A549 (cell line): ENCODE data around the gene GLRA3. TPM values are rescaled to one million over a fixed set of nuclear protein-coding genes. Genes with fewer than 3 reads are reported as not detected.

Experiments
- ATAC-seq, 2 experiments: fragments of 200-7000 bp in 1 of 2; fragments of >200 bp in 1 of 2; cut with Nextera tagmentation in 1 of 2; cut with Tn5 transposase in 1 of 2; 3 replicates each; pipeline versions ENCODE4 v1.8.0 to v1.9.1; 2018 to 2020; ENCODE audit warnings: mild to moderate bottlenecking in 1 of 2, moderate library complexity in 1 of 2
- CTCF ChIA-PET: fragments of 300-600 bp; sonication (Branson Sonifier 250); formaldehyde crosslinking; extraction: SDS; loops from one replicate; lab custom pipeline; 2021; ENCODE audit warnings: antibody characterized with exemption, inconsistent platforms; lab: Yijun Ruan, JAX
- POLR2A ChIA-PET: fragments of 350-600 bp; formaldehyde crosslinking; extraction: SDS; loops from one replicate; lab custom pipeline; 2021; ENCODE audit warnings: antibody characterized with exemption, inconsistent platforms; lab: Yijun Ruan, JAX
- DNase-seq, 2 experiments: peaks; one replicate each; pipeline versions ENCODE4 v3.0.0 to v3.0.0-alpha.2; 2011 to 2016; ENCODE audit warnings: low read depth in 1 of 2, low spot score in 1 of 2
- FAIRE-seq: peaks from 2 replicates; lab custom pipeline; 2011; peaks lifted over from hg19 to GRCh38; lab: Jason Lieb, UNC
- H3K27ac ChIP-seq, 2 experiments: fragments of >200 bp; sonication (Bioruptor Twin); formaldehyde crosslinking; 3 replicates each; pipeline ENCODE4 v1.5.1; 2016 to 2017
- H3K4me1 ChIP-seq: fragments of >200 bp; sonication (Bioruptor Twin); formaldehyde crosslinking; 3 replicates; pipeline ENCODE4 v1.6.1; 2016
- H3K4me2 ChIP-seq: fragments of >200 bp; sonication (Bioruptor Twin); formaldehyde crosslinking; 3 replicates; pipeline ENCODE4 v1.6.1; 2016
- H3K4me3 ChIP-seq: fragments of >200 bp; sonication (Bioruptor Twin); formaldehyde crosslinking; 3 replicates; pipeline ENCODE4 v1.5.1; 2016
- H3K9me3 ChIP-seq: fragments of >200 bp; sonication (Bioruptor Twin); formaldehyde crosslinking; 3 replicates; pipeline ENCODE4 v1.6.1; 2016
- ATOH8 ChIP-seq: fragments of 250-450 bp; sonication (Bioruptor Pico); IDR thresholded peaks from 2 replicates; pipeline ENCODE4 v1.5.0; 2020; ENCODE audit warnings: low read depth, mild to moderate bottlenecking, moderate library complexity
- BCL3 ChIP-seq: fragments of >200 bp; sonication (Bioruptor Twin); formaldehyde crosslinking; IDR thresholded peaks from 3 replicates; pipeline ENCODE4 v1.6.1; 2016
- BHLHE40 ChIP-seq: IDR thresholded peaks from 2 replicates; pipeline ENCODE4 v1.6.1; 2012; ENCODE audit warnings: low read depth, low read length, inconsistent platforms
- CHD4 ChIP-seq: fragments of 200-600 bp; sonication (generic); IDR thresholded peaks from 2 replicates; pipeline ENCODE4 v1.6.1; 2016; ENCODE audit warnings: antibody characterized with exemption, mild to moderate bottlenecking, borderline replicate concordance
- EP300 ChIP-seq, 2 experiments: fragments of >200 bp; sonication (Bioruptor Twin); formaldehyde crosslinking; IDR thresholded peaks; 2 replicates in 1 of 2; 3 replicates in 1 of 2; pipeline ENCODE4 v1.6.1; 2016 to 2017
- ESRRA ChIP-seq: fragments of 150-350 bp; IDR thresholded peaks from 2 replicates; pipeline ENCODE4 v1.6.1; 2014; ENCODE audit warnings: mild to moderate bottlenecking, low read length, borderline replicate concordance
- FOSL2 ChIP-seq, 2 experiments: fragments of 450-650 bp in 1 of 2; fragments of >200 bp in 1 of 2; sonication (Bioruptor Twin) in 1 of 2; formaldehyde crosslinking; IDR thresholded peaks; 2 replicates each; pipeline versions ENCODE4 v1.5.0 to v1.6.1; 2016 to 2020; ENCODE audit warnings: mild to moderate bottlenecking in 1 of 2, moderate library complexity in 1 of 2
- GATA3 ChIP-seq: IDR thresholded peaks from 2 replicates; pipeline ENCODE4 v1.6.1; 2012; ENCODE audit warnings: borderline replicate concordance
- HOXB13 ChIP-seq: fragments of 250-450 bp; sonication (Bioruptor Pico); IDR thresholded peaks from 2 replicates; pipeline ENCODE4 v1.5.0; 2020; ENCODE audit warnings: low read depth, mild to moderate bottlenecking, moderate library complexity
- JUN ChIP-seq, 2 experiments: fragments of >200 bp; sonication (Bioruptor Twin); formaldehyde crosslinking; IDR thresholded peaks; 2 replicates in 1 of 2; 3 replicates in 1 of 2; pipeline ENCODE4 v1.6.1; 2016 to 2017
- JUNB ChIP-seq: fragments of >200 bp; sonication (Bioruptor Twin); formaldehyde crosslinking; IDR thresholded peaks from 2 replicates; pipeline ENCODE4 v1.6.1; 2016
- KDM1A ChIP-seq: fragments of 200-600 bp; sonication (generic); IDR thresholded peaks from 2 replicates; pipeline ENCODE4 v1.6.1; 2016; ENCODE audit warnings: low read depth, mild to moderate bottlenecking
- MAFK ChIP-seq: fragments of 450-650 bp; IDR thresholded peaks from 2 replicates; pipeline ENCODE4 v1.6.1; 2014; ENCODE audit not compliant: partially characterized antibody
- MAZ ChIP-seq: fragments of 150-350 bp; IDR thresholded peaks from 2 replicates; pipeline ENCODE4 v1.6.1; 2014; ENCODE audit warnings: antibody characterized with exemption, low read depth, low read length, borderline replicate concordance
- PBX3 ChIP-seq: IDR thresholded peaks from 2 replicates; pipeline ENCODE4 v1.6.1; 2012
- PHF8 ChIP-seq: fragments of 200-600 bp; sonication (generic); IDR thresholded peaks from 2 replicates; pipeline ENCODE4 v1.6.1; 2016; ENCODE audit warnings: low read depth, mild to moderate bottlenecking, antibody characterized with exemption, moderate library complexity, borderline replicate concordance
- POLR2A ChIP-seq: IDR thresholded peaks from 2 replicates; pipeline ENCODE4 v1.6.1; 2012; ENCODE audit warnings: mild to moderate bottlenecking, low read length
- POLR2AphosphoS2 ChIP-seq: conservative IDR thresholded peaks from 2 replicates; pipeline ENCODE4 v1.6.1; 2012; ENCODE audit warnings: low read length, improper control_type of control experiment, inconsistent platforms
- RAD21 ChIP-seq, 2 experiments: fragments of >200 bp in 1 of 2; sonication (Bioruptor Twin) in 1 of 2; formaldehyde crosslinking in 1 of 2; IDR thresholded peaks in 1 of 2; conservative IDR thresholded peaks in 1 of 2; 2 replicates in 1 of 2; 3 replicates in 1 of 2; pipeline ENCODE4 v1.6.1; 2012 to 2018; ENCODE audit warnings: inconsistent platforms in 1 of 2
- RNF2 ChIP-seq: fragments of 200-600 bp; sonication (generic); IDR thresholded peaks from 2 replicates; pipeline ENCODE4 v1.6.1; 2016; ENCODE audit warnings: low read depth, mild to moderate bottlenecking, antibody characterized with exemption, moderate library complexity, borderline replicate concordance
- TP53 ChIP-seq: fragments of 250-450 bp; sonication (Bioruptor Pico); IDR thresholded peaks from 2 replicates; pipeline ENCODE4 v1.5.0; 2021; ENCODE audit warnings: mild to moderate bottlenecking, moderate library complexity
- ZNF302 ChIP-seq: fragments of 250-450 bp; sonication (Bioruptor Pico); IDR thresholded peaks from 2 replicates; pipeline ENCODE4 v1.9.0; 2021; ENCODE audit warnings: inconsistent platforms, mild to moderate bottlenecking, moderate library complexity
- ZSCAN20 ChIP-seq: fragments of 250-450 bp; sonication (Bioruptor Pico); IDR thresholded peaks from 2 replicates; pipeline ENCODE4 v1.8.0; 2022; ENCODE audit warnings: mild to moderate bottlenecking, moderate library complexity
- WGBS: methylation state at CpG from one replicate; pipeline ENCODE4 v1.1.6; 2017; ENCODE audit errors: missing lambda C conversion rate; 5-methylcytosine and 5-hydroxymethylcytosine counted together
- polyA plus RNA-seq, 4 experiments: library from polyadenylated mRNA; depleted of rRNA in 3 of 4; stranded (reverse); fragments of >200 nt; fragmentation: RNase III in 1 of 4; extraction: RNeasy Plus Mini Kit Qiagen cat#74134 plus additional on column Dnase treatment in 1 of 4; gene quantifications; 2 replicates in 3 of 4; 3 replicates in 1 of 4; pipeline ENCODE4 v1.2.3, GENCODE V29; 2011 to 2017
- TF ChIP-seq, protein P1 (sequence below): fragments of 200-600 bp; sonication (generic); IDR thresholded peaks from 2 replicates; pipeline ENCODE4 v1.6.1; 2016; ENCODE audit warnings: antibody characterized with exemption, mild to moderate bottlenecking, moderate library complexity

The GLRA3 gene
- polyA plus RNA-seq, 2 of the 4 experiments (the other 2 are of a cell fraction): 0.01 to 0.04 TPM

DNA sequence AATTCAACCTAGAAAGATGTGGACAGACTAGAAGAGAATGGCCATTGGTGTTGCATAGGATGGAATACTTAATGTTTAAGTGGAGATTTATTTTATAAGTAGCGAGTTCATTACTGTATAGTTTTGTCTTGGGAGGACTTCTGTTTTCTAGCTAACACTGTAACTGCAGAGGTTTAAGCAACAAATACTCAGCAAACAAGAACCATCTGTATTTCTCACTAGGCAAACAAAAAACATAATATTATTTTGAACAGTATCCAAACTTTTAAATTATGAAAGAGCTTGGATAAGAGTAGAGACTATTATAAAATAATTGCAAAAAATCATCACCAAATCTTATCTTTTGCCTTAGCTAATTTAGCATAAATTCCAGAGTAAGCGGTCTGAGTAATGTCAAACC is 121.1 kb downstream of the GLRA3 start:
- H3K4me2 ChIP-seq: peak overlapping the region; percentile 74
- DNase-seq (no peak), ATAC-seq (no peak; a peak in 1 of 6 replicates), FAIRE-seq (no peak)
- H3K4me3 ChIP-seq: no peak overlapping the region
- POLR2A ChIA-PET: no interaction called here
- CTCF ChIA-PET: interaction anchor here (1.5 kb wide), 1 partner anchor 43 kb away, joined by 3 read pairs; no protein-coding TSS in a partner anchor
- H3K9me3 ChIP-seq: no peaks in the 10 kb centered on the region
- peak overlapping the region; percentile 11 to 58; a peak in 4 of 6 replicates for H3K27ac ChIP-seq
- TF ChIP-seq POLR2AphosphoS2 (no peak), PBX3 (no peak), POLR2A (no peak), BHLHE40 (no peak), ZSCAN20 (CRISPR knock-in tag) (no peak), MAFK (no peak), TP53 (CRISPR knock-in tag) (no peak), RAD21 (conservative IDR thresholded peaks at IDR 0.05 in 1 of 2, IDR thresholded peaks at IDR 0.05 in 1 of 2) (no peak), KDM1A (no peak), MAZ (no peak), ZNF302 (CRISPR knock-in tag) (no peak), HOXB13 (no peak), CHD4 (no peak)
- H3K4me1 ChIP-seq: peaks cover 54% of the 10 kb centered on the region
- 82% methylated on average over 2 of the region's 2 CpGs for WGBS

DNA sequence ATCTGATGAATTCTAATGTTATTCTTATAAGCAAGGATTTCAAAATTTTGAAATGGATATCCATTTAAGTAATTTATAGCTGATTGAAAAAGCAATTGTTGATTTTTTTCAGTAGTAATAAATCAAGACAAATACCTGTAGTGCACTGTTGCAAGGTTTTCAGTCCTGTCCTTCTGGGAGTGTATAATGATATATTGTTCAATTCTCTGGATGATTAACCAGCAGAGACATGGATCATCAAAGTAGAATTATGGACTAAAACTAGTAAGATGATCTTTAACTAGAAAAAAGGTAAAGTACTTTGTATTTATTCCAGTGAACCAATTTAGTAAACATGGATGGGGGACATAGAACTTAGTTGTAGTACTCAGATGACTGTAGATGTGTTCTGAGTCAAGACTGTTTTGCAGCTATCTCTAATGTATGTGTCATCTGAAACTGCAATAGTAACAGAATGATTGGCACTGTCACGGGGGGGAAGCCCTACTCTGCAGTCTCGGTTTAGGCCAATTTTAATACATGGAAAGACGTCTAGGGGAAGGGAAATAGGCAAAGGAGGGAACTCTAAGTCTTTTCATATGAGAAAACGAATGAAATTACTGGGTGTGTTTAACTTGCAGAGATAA is 121.9 kb downstream of the GLRA3 start:
- FAIRE-seq: no peak
- POLR2A ChIA-PET: no interaction called here
- H3K4me2 ChIP-seq: peak overlapping the region; percentile 74
- 0 out of 2 replicates have a peak, but pooled peaks have one; percentile 12 for TF ChIP-seq JUNB
- no peak for TF ChIP-seq KDM1A
- peaks cover 52% of the 10 kb centered on the region for H3K4me1 ChIP-seq
- peak in 1 of 2 experiments; percentile 65; a peak in 2 of 6 replicates for ATAC-seq
- no peak for DNase-seq
- 56% methylated on average over 4 of the region's 4 CpGs for WGBS
- peak overlapping the region in 1 of 2 experiments; percentile 58; a peak in 4 of 6 replicates for H3K27ac ChIP-seq
- H3K9me3 ChIP-seq: no peaks in the 10 kb centered on the region
- CTCF ChIA-PET: interaction anchor here (1.5 kb wide), 1 partner anchor 42 kb away, joined by 3 read pairs; no protein-coding TSS in a partner anchor
- no peak overlapping the region for H3K4me3 ChIP-seq

DNA sequence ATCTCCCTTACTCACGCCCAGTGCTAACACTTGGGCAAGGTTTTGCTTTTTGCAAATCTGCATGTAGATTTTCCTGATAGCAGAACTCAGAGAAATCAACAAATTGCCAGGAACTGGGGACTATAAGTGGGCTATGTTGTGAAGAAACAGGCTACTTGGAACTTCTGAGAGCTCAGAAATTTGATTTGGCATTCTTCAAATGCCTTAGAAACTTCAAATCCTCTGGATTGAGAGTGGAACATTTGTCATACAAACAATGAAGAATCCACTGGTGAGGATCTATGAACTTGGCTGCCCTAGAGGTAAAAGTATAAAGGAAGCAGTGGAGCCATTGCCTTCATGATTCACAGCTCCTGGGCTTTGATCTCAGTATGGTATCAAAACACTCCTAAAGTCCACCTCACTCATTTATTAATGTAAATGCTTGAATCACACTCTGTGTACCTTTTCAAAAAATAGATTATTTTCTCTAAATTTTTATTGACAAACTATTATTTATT is 126.0 kb downstream of the GLRA3 start:
- H3K9me3 ChIP-seq: no peaks in the 10 kb centered on the region
- 88% methylated on average over 1 of the region's 1 CpG for WGBS
- TF ChIP-seq EP300 (IDR thresholded peaks at IDR 0.05): peak in 1 of 2 experiments; percentile 46; a peak in 1 of 5 replicates
- no peak for TF ChIP-seq ESRRA
- no peak for TF ChIP-seq RNF2
- no peak for TF ChIP-seq ATOH8 (CRISPR knock-in tag)
- TF ChIP-seq, protein P1, sequence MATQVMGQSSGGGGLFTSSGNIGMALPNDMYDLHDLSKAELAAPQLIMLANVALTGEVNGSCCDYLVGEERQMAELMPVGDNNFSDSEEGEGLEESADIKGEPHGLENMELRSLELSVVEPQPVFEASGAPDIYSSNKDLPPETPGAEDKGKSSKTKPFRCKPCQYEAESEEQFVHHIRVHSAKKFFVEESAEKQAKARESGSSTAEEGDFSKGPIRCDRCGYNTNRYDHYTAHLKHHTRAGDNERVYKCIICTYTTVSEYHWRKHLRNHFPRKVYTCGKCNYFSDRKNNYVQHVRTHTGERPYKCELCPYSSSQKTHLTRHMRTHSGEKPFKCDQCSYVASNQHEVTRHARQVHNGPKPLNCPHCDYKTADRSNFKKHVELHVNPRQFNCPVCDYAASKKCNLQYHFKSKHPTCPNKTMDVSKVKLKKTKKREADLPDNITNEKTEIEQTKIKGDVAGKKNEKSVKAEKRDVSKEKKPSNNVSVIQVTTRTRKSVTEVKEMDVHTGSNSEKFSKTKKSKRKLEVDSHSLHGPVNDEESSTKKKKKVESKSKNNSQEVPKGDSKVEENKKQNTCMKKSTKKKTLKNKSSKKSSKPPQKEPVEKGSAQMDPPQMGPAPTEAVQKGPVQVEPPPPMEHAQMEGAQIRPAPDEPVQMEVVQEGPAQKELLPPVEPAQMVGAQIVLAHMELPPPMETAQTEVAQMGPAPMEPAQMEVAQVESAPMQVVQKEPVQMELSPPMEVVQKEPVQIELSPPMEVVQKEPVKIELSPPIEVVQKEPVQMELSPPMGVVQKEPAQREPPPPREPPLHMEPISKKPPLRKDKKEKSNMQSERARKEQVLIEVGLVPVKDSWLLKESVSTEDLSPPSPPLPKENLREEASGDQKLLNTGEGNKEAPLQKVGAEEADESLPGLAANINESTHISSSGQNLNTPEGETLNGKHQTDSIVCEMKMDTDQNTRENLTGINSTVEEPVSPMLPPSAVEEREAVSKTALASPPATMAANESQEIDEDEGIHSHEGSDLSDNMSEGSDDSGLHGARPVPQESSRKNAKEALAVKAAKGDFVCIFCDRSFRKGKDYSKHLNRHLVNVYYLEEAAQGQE: no peak
- peak; percentile 28; the same call in 1 of the 2 replicates for TF ChIP-seq GATA3
- no peak for TF ChIP-seq FOSL2 (IDR thresholded peaks at IDR 0.05)
- no peak for TF ChIP-seq FOSL2 (CRISPR knock-in tag; IDR thresholded peaks at IDR 0.05)
- TF ChIP-seq JUN (IDR thresholded peaks at IDR 0.05): no peak
- TF ChIP-seq BCL3: no peak
- no peak for TF ChIP-seq PHF8
- TF ChIP-seq BHLHE40: no peak
- no peak for TF ChIP-seq RAD21 (conservative IDR thresholded peaks at IDR 0.05 in 1 of 2, IDR thresholded peaks at IDR 0.05 in 1 of 2)
- TF ChIP-seq, all 56 proteins: peak for 2
- Histone ChIP-seq H3K4me1 (peaks cover 26% of the 10 kb centered on the region), H3K4me3 (no peak overlapping the region), H3K27ac (peak overlapping the region; percentile 35 to 68; a peak in 4 of 6 replicates), H3K4me2 (peak overlapping the region; percentile 8; the same call in 1 of the 3 replicates)
- FAIRE-seq: no peak
- POLR2A ChIA-PET: no interaction called here
- no peak for DNase-seq
- peak in 1 of 2 experiments; percentile 52; a peak in 2 of 6 replicates for ATAC-seq
- CTCF ChIA-PET: no interaction called here
